Gastroesophageal sphincter (tissue), 4 donors: Measurements from ENCODE around the gene LINC01488. TPM values are rescaled to one million over a fixed set of nuclear protein-coding genes. Genes with fewer than 3 reads are reported as not detected.

Experiments
- ATAC-seq: fragments of 150-250 bp; one replicate; pipeline ENCODE4 v1.9.1; 2016; ENCODE audit warnings: mild to moderate bottlenecking, moderate library complexity
- H3K27ac ChIP-seq, 4 donors: fragments of 200-600 bp; sonication (generic) in 3 of 4; 1 replicate in 3 of 4; 2 replicates in 1 of 4; pipeline ENCODE4 v1.5.1; 2016 to 2019
- H3K27me3 ChIP-seq: fragments of 200-600 bp; sonication (generic); one replicate; pipeline ENCODE4 v1.5.1; 2019
- H3K36me3 ChIP-seq, 2 donors: fragments of 200-600 bp; sonication (generic); one replicate each; pipeline ENCODE4 v1.5.1; 2019; ENCODE audit warnings: control low read depth in 1 of 2
- H3K4me1 ChIP-seq, 3 donors: fragments of 200-600 bp; sonication (generic); 1 replicate in 2 of 3; 2 replicates in 1 of 3; pipeline ENCODE4 v1.5.1; 2016 to 2019; ENCODE audit warnings: control low read depth in 2 of 3
- H3K4me3 ChIP-seq, 2 donors: fragments of 200-600 bp; sonication (generic); one replicate each; pipeline ENCODE4 v1.5.1; 2019; ENCODE audit warnings: mild to moderate bottlenecking in 1 of 2, moderate library complexity in 1 of 2
- H3K9me3 ChIP-seq, 3 donors: fragments of 200-600 bp; sonication (generic); one replicate each; pipeline ENCODE4 v1.5.1; 2017 to 2019; ENCODE audit warnings: control low read depth in 2 of 3
- CTCF ChIP-seq, 4 experiments: fragments of 200-600 bp in 2 of 4; fragments of 450-650 bp in 2 of 4; sonication (generic) in 1 of 4; IDR thresholded peaks; one replicate each; pipeline ENCODE4 v1.5.1; 2017 to 2019; ENCODE audit warnings: antibody characterized with exemption in 4 of 4, mild to moderate bottlenecking in 2 of 4, moderate library complexity in 2 of 4
- EP300 ChIP-seq: sonication (generic); formaldehyde crosslinking; IDR thresholded peaks from one replicate; pipeline ENCODE4 v1.6.1; 2017; ENCODE audit warnings: antibody characterized with exemption, mild to moderate bottlenecking
- POLR2A ChIP-seq, 2 donors: fragments of 450-650 bp; IDR thresholded peaks; one replicate each; pipeline ENCODE4 v1.6.1; 2017; ENCODE audit warnings: antibody characterized with exemption in 2 of 2, mild to moderate bottlenecking in 2 of 2, moderate library complexity in 1 of 2
- POLR2AphosphoS5 ChIP-seq: sonication (generic); formaldehyde crosslinking; IDR thresholded peaks from one replicate; pipeline ENCODE4 v1.6.1; 2017; ENCODE audit warnings: antibody characterized with exemption
- WGBS, 2 donors: methylation state at CpG; one replicate each; pipeline ENCODE4 v1.1.5; 2018; ENCODE audit warnings: low coverage in 1 of 2; 5-methylcytosine and 5-hydroxymethylcytosine counted together
- total RNA-seq, 4 donors: library from RNA; depleted of rRNA; stranded (reverse); fragments of >200 nt; gene quantifications; one replicate each; pipeline ENCODE4 v1.1.0, GENCODE V29; 2016

The LINC01488 gene
- total RNA-seq, 4 donors from 2014 or later, result not detected

DNA sequence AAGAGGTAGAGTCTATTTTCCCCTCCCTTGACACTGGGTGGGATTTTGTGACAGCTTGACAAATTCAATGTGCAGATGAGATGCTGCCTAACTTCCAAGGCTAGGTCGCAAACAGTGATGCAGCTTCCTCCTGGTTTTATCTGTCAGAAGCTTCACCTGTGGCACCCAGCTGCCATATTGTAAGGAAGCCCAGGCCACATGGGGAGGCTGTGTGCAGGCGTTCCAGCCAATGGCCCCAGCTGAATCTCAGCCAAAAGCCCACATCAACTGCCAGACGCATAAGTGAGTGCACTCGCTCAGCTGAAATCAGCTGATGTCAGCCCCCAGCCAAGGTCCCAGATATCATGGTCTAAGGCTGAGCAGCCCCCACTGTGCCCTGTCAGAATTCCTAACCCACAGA is 24.8 kb upstream of the LINC01488 start:
- H3K36me3 ChIP-seq, result no peaks in the 10 kb centered on the region
- no peak overlapping the region for H3K27ac ChIP-seq
- H3K9me3 ChIP-seq, result peaks cover 0 to 34% (median 0%) of the 10 kb centered on the region in 3 donors
- ATAC-seq, result no peak
- H3K4me1 ChIP-seq, result no peaks in the 10 kb centered on the region
- H3K27me3 ChIP-seq, result no peaks in the 10 kb centered on the region
- H3K4me3 ChIP-seq, result no peak overlapping the region
- TF ChIP-seq POLR2AphosphoS5, result no peak
- WGBS, 2 donors, result 100% methylated on average over 1 of the region's 4 CpGs

DNA sequence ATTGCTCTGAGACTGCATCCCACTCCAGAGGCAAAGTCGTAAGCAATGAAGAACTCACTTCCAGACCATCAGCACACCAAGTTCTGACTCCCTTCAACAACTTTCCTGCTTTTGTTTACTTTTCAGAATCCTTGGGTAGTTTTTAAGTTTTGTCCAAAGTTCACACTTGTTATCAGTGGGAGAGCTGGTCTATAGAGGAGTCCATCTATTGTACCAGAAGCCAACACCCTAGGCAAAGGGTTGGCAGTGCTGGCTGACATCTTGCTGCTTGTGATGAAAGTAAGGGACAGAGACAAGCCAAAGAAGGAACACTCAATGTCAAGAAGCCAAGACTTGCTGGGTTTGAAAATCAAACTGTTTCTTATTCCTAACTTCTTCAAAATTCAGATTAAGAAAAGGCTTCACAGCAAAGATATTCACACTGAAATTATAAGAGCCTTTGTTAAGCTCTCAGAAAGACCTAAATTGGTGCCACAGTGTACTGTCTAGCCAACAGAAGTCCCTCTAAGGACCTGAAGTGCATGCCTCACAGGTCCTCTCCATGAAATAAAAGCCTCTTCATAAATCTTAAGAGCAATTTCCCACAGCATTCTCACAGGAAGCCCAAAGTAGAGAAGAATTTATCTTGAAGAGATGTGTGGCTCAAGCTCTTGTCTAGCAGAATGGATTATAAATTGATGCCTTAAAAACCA is 21.5 kb upstream of the LINC01488 start:
- WGBS, 2 donors, result 86 to 88% methylated on average over 1 of the region's 1 CpG
- H3K27me3 ChIP-seq, result no peaks in the 10 kb centered on the region
- H3K36me3 ChIP-seq, result no peaks in the 10 kb centered on the region
- TF ChIP-seq POLR2AphosphoS5, result no peak
- TF ChIP-seq EP300, result no peak
- no peak for TF ChIP-seq CTCF (IDR thresholded peaks at IDR 0.05)
- no peak for TF ChIP-seq POLR2A (IDR thresholded peaks at IDR 0.05)
- H3K27ac ChIP-seq, result no peak overlapping the region
- peaks cover 0 to 34% (median 0%) of the 10 kb centered on the region in 3 donors for H3K9me3 ChIP-seq
- H3K4me1 ChIP-seq, result peaks cover 0 to 25% (median 14%) of the 10 kb centered on the region in 3 donors
- ATAC-seq, result no peak
- no peak overlapping the region for H3K4me3 ChIP-seq

GRCh38 chr11:69460540-69461257 is 20.8 kb upstream of the LINC01488 start:
- Histone ChIP-seq H3K4me1 (peaks cover 0 to 25% (median 14%) of the 10 kb centered on the region in 3 donors), H3K36me3 (no peaks in the 10 kb centered on the region), H3K9me3 (peaks cover 0 to 34% (median 0%) of the 10 kb centered on the region in 3 donors), H3K27ac (no peak overlapping the region), H3K4me3 (no peak overlapping the region), H3K27me3 (no peaks in the 10 kb centered on the region)
- WGBS, 2 donors, result 50 to 80% methylated on average over 1 of the region's 1 CpG
- no peak for ATAC-seq
- TF ChIP-seq POLR2AphosphoS5, result no peak
- no peak for TF ChIP-seq CTCF (IDR thresholded peaks at IDR 0.05)
- no peak for TF ChIP-seq POLR2A (IDR thresholded peaks at IDR 0.05)

GRCh38 chr11:69461272-69461962 is 20.0 kb upstream of the LINC01488 start:
- no peaks in the 10 kb centered on the region for H3K36me3 ChIP-seq
- no peak overlapping the region for H3K27ac ChIP-seq
- H3K27me3 ChIP-seq, result no peaks in the 10 kb centered on the region
- peaks cover 0 to 31% (median 0%) of the 10 kb centered on the region in 3 donors for H3K9me3 ChIP-seq
- H3K4me1 ChIP-seq, result peaks cover 0 to 25% (median 14%) of the 10 kb centered on the region in 3 donors
- ATAC-seq, result no peak
- WGBS, 2 donors, result 95 to 100% methylated on average over 2 to 7 of the region's 7 CpGs
- TF ChIP-seq POLR2AphosphoS5, result no peak
- TF ChIP-seq EP300, result no peak
- TF ChIP-seq POLR2A (IDR thresholded peaks at IDR 0.05), result no peak
- no peak for TF ChIP-seq CTCF (IDR thresholded peaks at IDR 0.05)
- H3K4me3 ChIP-seq, result no peak overlapping the region
